Transverse colon (tissue), 4 donors: ENCODE measurements around the gene MUSTN1. TPM values are rescaled to one million over a fixed set of nuclear protein-coding genes. Genes with fewer than 3 reads are reported as not detected.

Experiments used
- DNase-seq: peaks from one replicate; pipeline ENCODE4 v3.0.0-alpha.2; 2019
- H3K27ac ChIP-seq, 4 donors: fragments of 200-600 bp; sonication (generic); 2 replicates each; pipeline ENCODE4 v1.5.1; 2016 to 2018; ENCODE audit warnings: inconsistent platforms in 4 of 4
- H3K27me3 ChIP-seq: fragments of 200-600 bp; sonication (generic); 2 replicates; pipeline ENCODE4 v1.5.1; 2017; ENCODE audit warnings: inconsistent platforms
- H3K36me3 ChIP-seq, 4 donors: fragments of 200-600 bp; sonication (generic); 2 replicates each; pipeline ENCODE4 v1.5.1; 2017 to 2019; ENCODE audit warnings: inconsistent platforms in 4 of 4
- H3K4me1 ChIP-seq, 4 donors: fragments of 200-600 bp; sonication (generic); 2 replicates each; pipeline ENCODE4 v1.5.1; 2017 to 2020; ENCODE audit warnings: inconsistent platforms in 4 of 4
- H3K4me3 ChIP-seq, 4 donors: fragments of 200-600 bp; sonication (generic); 1 replicate in 1 of 4; 2 replicates in 3 of 4; pipeline versions ENCODE4 v1.5.1 to v1.6.1; 2017 to 2019; ENCODE audit warnings: inconsistent platforms in 4 of 4
- H3K9me3 ChIP-seq, 2 donors: fragments of 200-600 bp; sonication (generic); 2 replicates each; pipeline ENCODE4 v1.5.1; 2017 to 2019; ENCODE audit warnings: inconsistent platforms in 2 of 2
- EP300 ChIP-seq: sonication (generic); formaldehyde crosslinking; IDR thresholded peaks from one replicate; pipeline ENCODE4 v1.6.1; 2017; ENCODE audit warnings: antibody characterized with exemption, low read depth
- POLR2A ChIP-seq: fragments of 450-650 bp; IDR thresholded peaks from one replicate; pipeline ENCODE4 v1.6.1; 2016; ENCODE audit warnings: antibody characterized with exemption, mild to moderate bottlenecking, moderate library complexity
- POLR2AphosphoS5 ChIP-seq, 3 donors: sonication (generic); formaldehyde crosslinking; IDR thresholded peaks; one replicate each; pipeline ENCODE4 v1.6.1; 2016; ENCODE audit warnings: antibody characterized with exemption in 3 of 3
- WGBS, 2 donors: methylation state at CpG; one replicate each; pipeline ENCODE4 v1.1.5; 2018; ENCODE audit warnings: low coverage in 1 of 2; 5-methylcytosine and 5-hydroxymethylcytosine counted together
- in situ Hi-C, 4 donors: fragments of 200-750 bp; cut with MboI; loops; one replicate each; pipeline versions ENCODE4 v1.15.0 to v1.15.1; 2017; ENCODE audit warnings: low sequenced_read_pairs in 3 of 4, low pct_ligation_motif_present in 1 of 4, low pct_unique_long_range_greater_than_20kb in 1 of 4
- intact Hi-C: fragments of 100-400 bp; cut with DNase I; formaldehyde crosslinking; loops from one replicate; pipeline ENCODE4 v1.15.1; 2023; ENCODE audit warnings: low total_unique reads
- small RNA-seq, 4 donors: library from RNA; depleted of rRNA; stranded (forward); fragments of <200 nt; gene quantifications; one replicate each; pipeline ENCODE3, GENCODE V24; 2016
- total RNA-seq, 4 donors: library from RNA; depleted of rRNA; stranded (reverse); fragments of >200 nt; gene quantifications; one replicate each; pipeline ENCODE4 v1.1.0, GENCODE V29; 2016
- TF ChIP-seq, protein P1 (sequence below), 5 experiments: fragments of 200-600 bp in 3 of 5; fragments of 450-650 bp in 2 of 5; sonication (generic) in 3 of 5; IDR thresholded peaks; 1 replicate in 2 of 5; 2 replicates in 3 of 5; pipeline ENCODE4 v1.5.1; 2016 to 2017; ENCODE audit warnings: antibody characterized with exemption in 5 of 5, inconsistent platforms in 3 of 5, mild to moderate bottlenecking in 2 of 5, moderate library complexity in 1 of 5

Gene MUSTN1
- total RNA-seq, 4 donors from 2014 or later, result 3.0 to 26.5 (median 11.8) TPM

DNA sequence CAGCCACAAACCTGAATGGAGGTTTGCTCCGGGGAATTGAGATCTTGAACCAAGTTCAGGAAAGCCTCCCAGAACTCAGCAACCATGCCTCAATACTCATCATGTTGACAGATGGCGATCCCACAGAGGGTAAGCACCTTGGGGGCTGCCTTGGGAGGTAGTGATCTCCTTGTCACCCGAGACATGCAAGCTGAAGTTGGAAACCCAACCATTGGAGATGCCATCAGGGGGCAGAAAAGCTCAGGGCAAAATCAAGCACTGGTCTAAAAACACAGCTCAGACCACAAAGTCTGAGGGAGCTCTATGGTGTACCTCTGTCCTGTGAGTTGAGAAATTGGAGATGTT, 51.6 kb downstream of the MUSTN1 start:
- no peak overlapping the region for H3K27ac ChIP-seq
- no peaks in the 10 kb centered on the region for H3K36me3 ChIP-seq
- H3K27me3 ChIP-seq, result no peaks in the 10 kb centered on the region
- 69% methylated on average over 3 of the region's 3 CpGs; no CpG with 5 or more reads in 1 of the 2 donors for WGBS, 2 donors
- in situ Hi-C loops (no loop called here), intact Hi-C loops (no loop called here)
- DNase-seq, result peak; percentile 4
- H3K4me1 ChIP-seq, result no peaks in the 10 kb centered on the region
- TF ChIP-seq, protein P1, sequence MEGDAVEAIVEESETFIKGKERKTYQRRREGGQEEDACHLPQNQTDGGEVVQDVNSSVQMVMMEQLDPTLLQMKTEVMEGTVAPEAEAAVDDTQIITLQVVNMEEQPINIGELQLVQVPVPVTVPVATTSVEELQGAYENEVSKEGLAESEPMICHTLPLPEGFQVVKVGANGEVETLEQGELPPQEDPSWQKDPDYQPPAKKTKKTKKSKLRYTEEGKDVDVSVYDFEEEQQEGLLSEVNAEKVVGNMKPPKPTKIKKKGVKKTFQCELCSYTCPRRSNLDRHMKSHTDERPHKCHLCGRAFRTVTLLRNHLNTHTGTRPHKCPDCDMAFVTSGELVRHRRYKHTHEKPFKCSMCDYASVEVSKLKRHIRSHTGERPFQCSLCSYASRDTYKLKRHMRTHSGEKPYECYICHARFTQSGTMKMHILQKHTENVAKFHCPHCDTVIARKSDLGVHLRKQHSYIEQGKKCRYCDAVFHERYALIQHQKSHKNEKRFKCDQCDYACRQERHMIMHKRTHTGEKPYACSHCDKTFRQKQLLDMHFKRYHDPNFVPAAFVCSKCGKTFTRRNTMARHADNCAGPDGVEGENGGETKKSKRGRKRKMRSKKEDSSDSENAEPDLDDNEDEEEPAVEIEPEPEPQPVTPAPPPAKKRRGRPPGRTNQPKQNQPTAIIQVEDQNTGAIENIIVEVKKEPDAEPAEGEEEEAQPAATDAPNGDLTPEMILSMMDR (IDR thresholded peaks at IDR 0.05), result no peak
- no peak for TF ChIP-seq POLR2AphosphoS5 (IDR thresholded peaks at IDR 0.05)
- TF ChIP-seq EP300, result no peak
- TF ChIP-seq POLR2A, result no peak
- H3K9me3 ChIP-seq, result no peaks in the 10 kb centered on the region
- no peak overlapping the region for H3K4me3 ChIP-seq

Small RNA genes lying within 50 kb of the gene (small RNA-seq; reads per million reads assigned to genes)
- gene MIR8064 (0 reads per million in 4 donors), gene MUSTN1 (0 reads per million in 4 donors)

Other genes with a start within 250 kb of the MUSTN1 start
- gene PBRM1, start 149.1 kb downstream of the MUSTN1 start, total RNA-seq, result 100 to 1,000 TPM in 2 of 4 donors, 10 to 100 TPM in 2; 60.3 to 335 (median 134) TPM
- gene GNL3, start 149.0 kb downstream of the MUSTN1 start, total RNA-seq, result 10 to 100 TPM; 19.1 to 54.5 (median 37.4) TPM
- gene GLT8D1, start 129.2 kb downstream of the MUSTN1 start, total RNA-seq, result 10 to 100 TPM in 3 of 4 donors, not detected in 1; 34.3 to 52.6 (median 37.2) TPM
- gene SPCS1, start 128.9 kb downstream of the MUSTN1 start, total RNA-seq, result 100 to 1,000 TPM in 2 of 4 donors, 10 to 100 TPM in 2; 24.3 to 120 (median 70.5) TPM
- 10 to 100 TPM; 14.6 to 35.0 (median 22.1) TPM for gene NEK4, start 64.1 kb downstream of the MUSTN1 start, total RNA-seq
- gene ITIH1, start 57.4 kb downstream of the MUSTN1 start, total RNA-seq, result not detected
- gene ITIH3, start 40.2 kb downstream of the MUSTN1 start, total RNA-seq, result 1 to 10 TPM in 1 of 4 donors, under 1 TPM in 1, not detected in 2; 0.27 to 1.6 TPM
- 1 to 10 TPM in 3 of 4 donors, under 1 TPM in 1; 0.60 to 9.5 (median 4.9) TPM for gene ITIH4, start 4.3 kb downstream of the MUSTN1 start, total RNA-seq
- gene STIMATE, start 62.5 kb upstream of the MUSTN1 start, total RNA-seq, result 10 to 100 TPM in 3 of 4 donors, 1 to 10 TPM in 1; 8.2 to 33.0 (median 16.4) TPM
- gene SFMBT1, start 211.1 kb upstream of the MUSTN1 start, total RNA-seq, result 10 to 100 TPM in 2 of 4 donors, 1 to 10 TPM in 2; 1.9 to 33.0 (median 18.1) TPM